CD4-positive, alpha-beta T cell treated with Interferon gamma for 1 hour (primary cell): ENCODE measurements around the gene PRKCE.

ENCODE experiments used
- DNase-seq: peaks from one replicate; pipeline ENCODE4 v3.0.0-alpha.2; 2020

Gene PRKCE

GRCh38 chr2:46032161-46032813, 380.8 kb downstream of the PRKCE start:
- DNase-seq, result no peak

GRCh38 chr2:46032996-46033395, 381.5 kb downstream of the PRKCE start:
- no peak for DNase-seq

GRCh38 chr2:46034535-46034934, 383.1 kb downstream of the PRKCE start:
- no peak for DNase-seq

GRCh38 chr2:46036929-46037328, 385.5 kb downstream of the PRKCE start:
- DNase-seq, result no peak

GRCh38 chr2:46039543-46040303, 388.2 kb downstream of the PRKCE start:
- DNase-seq, result no peak

- DNase-seq, result no peak
Observed at GRCh38 chr2:46040563-46041155, 389.2 kb downstream of the PRKCE start.

GRCh38 chr2:46041434-46041833, 390.0 kb downstream of the PRKCE start:
- DNase-seq, result no peak

- no peak for DNase-seq
Observed at GRCh38 chr2:46042207-46042637, 390.7 kb downstream of the PRKCE start.

GRCh38 chr2:46042711-46043110, 391.2 kb downstream of the PRKCE start:
- DNase-seq, result no peak

- DNase-seq, result no peak
Observed at GRCh38 chr2:46045888-46046287, 394.4 kb downstream of the PRKCE start.

GRCh38 chr2:46047290-46047689, 395.8 kb downstream of the PRKCE start:
- DNase-seq, result no peak

- no peak for DNase-seq
Observed at GRCh38 chr2:46048693-46049092, 397.2 kb downstream of the PRKCE start.

GRCh38 chr2:46050027-46050426, 398.6 kb downstream of the PRKCE start:
- DNase-seq, result no peak

- no peak for DNase-seq
Observed at GRCh38 chr2:46050489-46050888, 399.0 kb downstream of the PRKCE start.

- DNase-seq, result no peak
Observed at GRCh38 chr2:46051085-46051484, 399.6 kb downstream of the PRKCE start.

- DNase-seq, result no peak
Observed at GRCh38 chr2:46053564-46053963, 402.1 kb downstream of the PRKCE start.

- no peak for DNase-seq
Observed at GRCh38 chr2:46056541-46056940, 405.1 kb downstream of the PRKCE start.

GRCh38 chr2:46058140-46058539, 406.7 kb downstream of the PRKCE start:
- DNase-seq, result no peak

- DNase-seq, result peak; percentile 46
Observed at GRCh38 chr2:46062637-46063412, 411.4 kb downstream of the PRKCE start.

GRCh38 chr2:46064396-46064795, 412.9 kb downstream of the PRKCE start:
- no peak for DNase-seq

- DNase-seq, result no peak
Observed at GRCh38 chr2:46065152-46065551, 413.7 kb downstream of the PRKCE start.

GRCh38 chr2:46066116-46066515, 414.6 kb downstream of the PRKCE start:
- no peak for DNase-seq

- no peak for DNase-seq
Observed at GRCh38 chr2:46066601-46067000, 415.1 kb downstream of the PRKCE start.
